ENCODE data around the gene CDYL2.

CDYL2 gene

GRCh38 chr16:80704751-80705505 lies 99.5 kb downstream of the CDYL2 start:
- no peak for DNase-seq

GRCh38 chr16:80703131-80704071 lies 101.0 kb downstream of the CDYL2 start:
- DNase-seq = no peak

GRCh38 chr16:80702696-80703095 lies 101.7 kb downstream of the CDYL2 start:
- DNase-seq = no peak

- no peak for DNase-seq
Measured at GRCh38 chr16:80700558-80700957, 103.8 kb downstream of the CDYL2 start.

GRCh38 chr16:80695020-80695419 lies 109.4 kb downstream of the CDYL2 start:
- no peak for DNase-seq

GRCh38 chr16:80693553-80693952 lies 110.8 kb downstream of the CDYL2 start:
- peak; percentile 14 to 24 for DNase-seq

GRCh38 chr16:80692270-80692669 lies 112.1 kb downstream of the CDYL2 start:
- no peak for DNase-seq

- no peak for DNase-seq
Measured at GRCh38 chr16:80691111-80691741, 113.2 kb downstream of the CDYL2 start.

GRCh38 chr16:80689487-80689886 lies 114.9 kb downstream of the CDYL2 start:
- no peak for DNase-seq

- DNase-seq = no peak
Measured at GRCh38 chr16:80687606-80688005, 116.8 kb downstream of the CDYL2 start.

- no peak for DNase-seq
Measured at GRCh38 chr16:80684906-80685305, 119.5 kb downstream of the CDYL2 start.

GRCh38 chr16:80684136-80684765 lies 120.1 kb downstream of the CDYL2 start:
- no peak for DNase-seq

GRCh38 chr16:80683646-80684045 lies 120.8 kb downstream of the CDYL2 start:
- no peak for DNase-seq

- DNase-seq = no peak
Measured at GRCh38 chr16:80682421-80683070, 121.9 kb downstream of the CDYL2 start.

- no peak for DNase-seq
Measured at GRCh38 chr16:80681436-80681835, 123.0 kb downstream of the CDYL2 start.

GRCh38 chr16:80680839-80681238 lies 123.6 kb downstream of the CDYL2 start:
- DNase-seq = no peak

- no peak for DNase-seq
Measured at GRCh38 chr16:80680046-80680445, 124.4 kb downstream of the CDYL2 start.

GRCh38 chr16:80674884-80675283 lies 129.5 kb downstream of the CDYL2 start:
- DNase-seq = no peak

GRCh38 chr16:80672379-80672778 lies 132.0 kb downstream of the CDYL2 start:
- DNase-seq = no peak

GRCh38 chr16:80671281-80671849 lies 133.0 kb downstream of the CDYL2 start:
- DNase-seq = no peak

- peak; percentile 37 to 47 for DNase-seq
Measured at GRCh38 chr16:80670170-80670865, 134.1 kb downstream of the CDYL2 start.

Data from stimulated activated CD4-positive, alpha-beta T cell treated with anti-CD3 and anti-CD28 coated beads, Interleukin-2, amount 100 ng/mL, for 24 hours (primary cell).